HEK293 (cell line): ENCODE results near the gene GAREM1.

ENCODE experiments used
- CTCF ChIA-PET: fragments of 350-600 bp; formaldehyde crosslinking; extraction: SDS; loops from one replicate; lab custom pipeline; 2021; ENCODE audit warnings: antibody characterized with exemption; lab: Yijun Ruan, JAX
- POLR2A ChIA-PET: fragments of 300-600 bp; formaldehyde crosslinking; extraction: SDS; loops from one replicate; lab custom pipeline; 2020; ENCODE audit warnings: antibody characterized with exemption, inconsistent platforms; lab: Yijun Ruan, JAX
- H3K27ac ChIP-seq: fragments of 200-500 bp; sonication (Bioruptor generic); 2 replicates; pipeline ENCODE4 v1.5.1; 2014; ENCODE audit warnings: low read depth, low read length, control low read depth, inconsistent platforms; ENCODE audit errors: extremely low read depth
- H3K36me3 ChIP-seq, 2 experiments: fragments of 200-500 bp in 1 of 2; sonication (Bioruptor generic) in 1 of 2; 1 replicate in 1 of 2; 2 replicates in 1 of 2; pipeline ENCODE4 v1.5.1; 2014 to 2017; ENCODE audit warnings: inconsistent platforms in 2 of 2, low read length in 2 of 2; ENCODE audit not compliant: control insufficient read depth in 2 of 2, insufficient read depth in 1 of 2
- H3K4me1 ChIP-seq: fragments of 200-500 bp; sonication (Bioruptor generic); 2 replicates; pipeline ENCODE4 v1.5.1; 2014; ENCODE audit warnings: mild to moderate bottlenecking, low read length, inconsistent platforms; ENCODE audit not compliant: control insufficient read depth, insufficient read depth
- H3K4me3 ChIP-seq: 2 replicates; pipeline ENCODE4 v1.5.1; 2011; ENCODE audit warnings: low read depth, mild to moderate bottlenecking, control low read depth, low read length, moderate library complexity
- H3K9me3 ChIP-seq: fragments of 200-500 bp; sonication (Bioruptor generic); 2 replicates; pipeline ENCODE4 v1.5.1; 2014; ENCODE audit warnings: low read depth, low read length, inconsistent platforms; ENCODE audit not compliant: control insufficient read depth, insufficient read depth
- HOXC10 ChIP-seq: sonication (generic); formaldehyde crosslinking; IDR thresholded peaks from 2 replicates; pipeline ENCODE4 v1.8.1; 2023; ENCODE audit warnings: mild to moderate bottlenecking, missing genetic modification reagents
- INSM2 ChIP-seq: fragments of 450-650 bp; formaldehyde crosslinking; IDR thresholded peaks from 2 replicates; pipeline ENCODE4 v1.5.1; 2016; ENCODE audit warnings: missing biosample characterization, missing genetic modification characterization
- WT1 ChIP-seq: fragments of 450-650 bp; formaldehyde crosslinking; IDR thresholded peaks from 2 replicates; pipeline ENCODE4 v1.5.1; 2016; ENCODE audit warnings: missing biosample characterization, missing genetic modification characterization
- ZBTB44 ChIP-seq: fragments of 450-650 bp; IDR thresholded peaks from 2 replicates; pipeline ENCODE4 v1.5.1; 2018; ENCODE audit warnings: missing biosample characterization, mild to moderate bottlenecking, missing genetic modification characterization
- ZNF169 ChIP-seq: fragments of 450-650 bp; formaldehyde crosslinking; IDR thresholded peaks from 2 replicates; pipeline ENCODE4 v1.5.1; 2016; ENCODE audit warnings: missing biosample characterization, missing genetic modification characterization
- ZNF2 ChIP-seq: fragments of 450-650 bp; formaldehyde crosslinking; IDR thresholded peaks from 2 replicates; pipeline ENCODE4 v1.5.1; 2016; ENCODE audit warnings: missing biosample characterization, missing genetic modification characterization
- ZNF248 ChIP-seq: fragments of 450-650 bp; formaldehyde crosslinking; IDR thresholded peaks from 2 replicates; pipeline ENCODE4 v1.5.1; 2017; ENCODE audit warnings: missing biosample characterization, missing genetic modification characterization
- ZNF394 ChIP-seq: fragments of 450-650 bp; formaldehyde crosslinking; IDR thresholded peaks from 2 replicates; pipeline ENCODE4 v1.5.1; 2016; ENCODE audit warnings: missing biosample characterization, missing genetic modification characterization, mild to moderate bottlenecking, moderate library complexity, borderline replicate concordance
- ZNF473 ChIP-seq: fragments of 450-650 bp; formaldehyde crosslinking; IDR thresholded peaks from 2 replicates; pipeline ENCODE4 v1.5.1; 2017; ENCODE audit warnings: missing biosample characterization, missing genetic modification characterization
- ZNF488 ChIP-seq: fragments of 450-650 bp; formaldehyde crosslinking; IDR thresholded peaks from 2 replicates; pipeline ENCODE4 v1.5.1; 2016; ENCODE audit warnings: missing biosample characterization, missing genetic modification characterization
- ZNF510 ChIP-seq: fragments of 450-650 bp; formaldehyde crosslinking; IDR thresholded peaks from 2 replicates; pipeline ENCODE4 v1.5.1; 2018; ENCODE audit warnings: mild to moderate bottlenecking, missing genetic modification characterization, missing biosample characterization; ENCODE audit not compliant: insufficient replicate concordance
- ZNF513 ChIP-seq: fragments of 450-650 bp; IDR thresholded peaks from 2 replicates; pipeline ENCODE4 v1.5.1; 2018; ENCODE audit warnings: missing biosample characterization, missing genetic modification characterization
- ZNF521 ChIP-seq: fragments of 450-650 bp; formaldehyde crosslinking; IDR thresholded peaks from 2 replicates; pipeline ENCODE4 v1.5.1; 2017; ENCODE audit warnings: missing biosample characterization, mild to moderate bottlenecking, missing genetic modification characterization
- ZNF548 ChIP-seq: fragments of 450-650 bp; formaldehyde crosslinking; IDR thresholded peaks from 2 replicates; pipeline ENCODE4 v1.5.1; 2016; ENCODE audit warnings: missing biosample characterization, missing genetic modification characterization
- ZNF560 ChIP-seq: fragments of 450-650 bp; formaldehyde crosslinking; IDR thresholded peaks from 2 replicates; pipeline ENCODE4 v1.5.1; 2017; ENCODE audit warnings: missing biosample characterization, missing genetic modification characterization, borderline replicate concordance
- ZNF580 ChIP-seq: fragments of 450-650 bp; formaldehyde crosslinking; IDR thresholded peaks from 2 replicates; pipeline ENCODE4 v1.5.1; 2016; ENCODE audit warnings: missing biosample characterization, missing genetic modification characterization
- ZNF658 ChIP-seq: fragments of 450-650 bp; formaldehyde crosslinking; IDR thresholded peaks from 2 replicates; pipeline ENCODE4; 2016; ENCODE audit warnings: missing biosample characterization, missing genetic modification characterization
- ZNF837 ChIP-seq: fragments of 450-650 bp; formaldehyde crosslinking; IDR thresholded peaks from 2 replicates; pipeline ENCODE4 v1.5.1; 2016; ENCODE audit warnings: missing biosample characterization, missing genetic modification characterization

The GAREM1 gene

GRCh38 chr18:32368991-32369390 is 101.7 kb downstream of the GAREM1 start:
- peaks cover 9% of the 10 kb centered on the region for H3K4me1 ChIP-seq
- POLR2A ChIA-PET: no interaction called here
- TF ChIP-seq ZNF521 (no peak), ZNF580 (tag by site-specific recombination) (no peak), ZNF169 (tag by site-specific recombination) (no peak), ZBTB44 (tag by site-specific recombination) (no peak), ZNF560 (tag by site-specific recombination) (no peak), ZNF488 (tag by site-specific recombination) (no peak)
- TF ChIP-seq, all 188 proteins: peak for 0
- no peak overlapping the region for H3K4me3 ChIP-seq
- no peaks in the 10 kb centered on the region for H3K9me3 ChIP-seq
- no peak overlapping the region for H3K27ac ChIP-seq
- no peaks in the 10 kb centered on the region for H3K36me3 ChIP-seq
- CTCF ChIA-PET: interaction anchor here (0.8 kb wide), 1 partner anchor 79 kb away, joined by 3 read pairs; no protein-coding TSS in a partner anchor

- H3K9me3 ChIP-seq: no peaks in the 10 kb centered on the region
- H3K4me1 ChIP-seq: peaks cover 6% of the 10 kb centered on the region; the same call in 1 of the 2 replicates
- H3K27ac ChIP-seq: no peak overlapping the region
- POLR2A ChIA-PET: no interaction called here
- H3K4me3 ChIP-seq: no peak overlapping the region
- no peaks in the 10 kb centered on the region for H3K36me3 ChIP-seq
- TF ChIP-seq ZNF658 (no peak), ZNF473 (tag by site-specific recombination) (no peak), ZNF548 (no peak), ZNF248 (tag by site-specific recombination) (no peak), ZNF2 (tag by site-specific recombination) (no peak), ZNF513 (tag by site-specific recombination) (no peak), WT1 (tag by site-specific recombination) (no peak), ZNF394 (tag by site-specific recombination) (no peak), ZNF837 (tag by site-specific recombination) (no peak)
- CTCF ChIA-PET: interaction anchor here (1.1 kb wide), 1 partner anchor 11 kb away, joined by 4 read pairs; no protein-coding TSS in a partner anchor
Observed at GRCh38 chr18:32368170-32368569, 102.5 kb downstream of the GAREM1 start.

- TF ChIP-seq HOXC10 (CRISPR knock-in tag) (no peak), INSM2 (no peak), ZNF510 (tag by site-specific recombination) (no peak)
- TF ChIP-seq, all 188 proteins: peak for 0
- H3K9me3 ChIP-seq: no peaks in the 10 kb centered on the region
- H3K27ac ChIP-seq: no peak overlapping the region
- POLR2A ChIA-PET: no interaction called here
- no peaks in the 10 kb centered on the region for H3K4me1 ChIP-seq
- H3K4me3 ChIP-seq: no peak overlapping the region
- CTCF ChIA-PET: interaction anchor here (0.6 kb wide), 1 partner anchor 20 kb away, joined by 3 read pairs; no protein-coding TSS in a partner anchor
- H3K36me3 ChIP-seq: no peaks in the 10 kb centered on the region
Observed at GRCh38 chr18:32366586-32367538, 103.8 kb downstream of the GAREM1 start.
